Keratinocyte (primary cell): ENCODE data around the gene GUCA2A. TPM values are rescaled to one million over a fixed set of nuclear protein-coding genes. Genes with fewer than 3 reads are reported as not detected.

ENCODE experiments used
- DNase-seq: peaks from one replicate; pipeline ENCODE4 v3.0.0-alpha.2; 2011; ENCODE audit warnings: low read depth, missing footprints, low spot score
- FAIRE-seq: peaks from 2 replicates; lab custom pipeline; 2011; peaks lifted over from hg19 to GRCh38; lab: Jason Lieb, UNC
- H2AFZ ChIP-seq: 2 replicates; pipeline ENCODE4 v1.6.0; 2012; ENCODE audit warnings: low read length, control low read depth, inconsistent platforms; ENCODE audit not compliant: control insufficient read depth
- H3K27ac ChIP-seq: 2 replicates; pipeline ENCODE4 v1.5.1; 2011; ENCODE audit warnings: low read length; ENCODE audit not compliant: control insufficient read depth, insufficient read depth
- H3K27me3 ChIP-seq: 3 replicates; pipeline ENCODE4 v1.6.0; 2011; ENCODE audit warnings: low read length; ENCODE audit not compliant: control insufficient read depth, insufficient read depth; ENCODE audit errors: extremely low read depth
- H3K36me3 ChIP-seq, 2 experiments: 2 replicates in 1 of 2; 3 replicates in 1 of 2; pipeline ENCODE4 v1.5.1; 2011; ENCODE audit warnings: low read length in 2 of 2, mild to moderate bottlenecking in 1 of 2; ENCODE audit not compliant: control insufficient read depth in 2 of 2, insufficient read depth in 2 of 2; ENCODE audit errors: extremely low read depth in 1 of 2
- H3K4me1 ChIP-seq: 3 replicates; pipeline ENCODE4 v1.5.1; 2011; ENCODE audit warnings: low read length; ENCODE audit not compliant: control insufficient read depth, insufficient read depth; ENCODE audit errors: extremely low read depth
- H3K4me2 ChIP-seq: 3 replicates; pipeline ENCODE4 v1.6.0; 2011; ENCODE audit warnings: low read depth, low read length; ENCODE audit not compliant: control insufficient read depth, insufficient read depth; ENCODE audit errors: extremely low read depth
- H3K4me3 ChIP-seq, 3 experiments: fragments of 200-600 bp in 1 of 3; sonication (generic) in 1 of 3; 2 replicates in 2 of 3; 3 replicates in 1 of 3; pipeline ENCODE4 v1.5.1; 2011 to 2016; ENCODE audit warnings: low read length in 3 of 3, mild to moderate bottlenecking in 3 of 3, control low read depth in 2 of 3, inconsistent platforms in 1 of 3, low read depth in 1 of 3, mixed read lengths in 1 of 3, mixed run types in 1 of 3, moderate library complexity in 1 of 3; ENCODE audit not compliant: control insufficient read depth in 2 of 3, insufficient read depth in 2 of 3; ENCODE audit errors: extremely low read depth in 1 of 3
- H3K79me2 ChIP-seq: 2 replicates; pipeline ENCODE4 v1.6.0; 2012; ENCODE audit warnings: low read length; ENCODE audit not compliant: control insufficient read depth, insufficient read depth
- H3K9ac ChIP-seq: 3 replicates; pipeline ENCODE4 v1.6.0; 2011; ENCODE audit warnings: low read length; ENCODE audit not compliant: control insufficient read depth, insufficient read depth; ENCODE audit errors: extremely low read depth
- H3K9me1 ChIP-seq: 3 replicates; pipeline ENCODE4 v1.6.0; 2011; ENCODE audit warnings: low read length; ENCODE audit not compliant: control insufficient read depth, insufficient read depth; ENCODE audit errors: extremely low read depth
- H3K9me3 ChIP-seq: 2 replicates; pipeline ENCODE4 v1.5.1; 2012; ENCODE audit warnings: low read depth, low read length; ENCODE audit not compliant: control insufficient read depth
- H4K20me1 ChIP-seq: 3 replicates; pipeline ENCODE4 v1.6.0; 2011; ENCODE audit warnings: low read length; ENCODE audit not compliant: control insufficient read depth, insufficient read depth; ENCODE audit errors: extremely low read depth
- EZH2 ChIP-seq: IDR thresholded peaks from one replicate; pipeline ENCODE4 v1.6.1; 2012; ENCODE audit warnings: inconsistent platforms, mild to moderate bottlenecking, low read length, moderate library complexity
- dilution Hi-C: fragments of 300-500 bp; cut with MboI; formaldehyde crosslinking; loops from one replicate; pipeline ENCODE4 v1.7.0; 2020; ENCODE audit warnings: low sequenced_read_pairs; ENCODE audit not compliant: extremely low pct_ligation_motif_present
- polyA plus RNA-seq, 5 experiments: library from polyadenylated mRNA; depleted of rRNA in 3 of 5; stranded (reverse) in 3 of 5; stranded (forward) in 1 of 5; unstranded in 1 of 5; fragments of >200 nt; gene quantifications; 1 replicate in 1 of 5; 2 replicates in 3 of 5; 3 replicates in 1 of 5; pipeline versions ENCODE4 v1.2.1 to v1.2.3, GENCODE V29; 2011 to 2012; ENCODE audit warnings: missing spikeins in 2 of 5, low read depth in 1 of 5, low replicate concordance in 1 of 5
- TF ChIP-seq, protein P1 (sequence below), 3 experiments: IDR thresholded peaks in 1 of 3; conservative IDR thresholded peaks in 1 of 3; optimal IDR thresholded peaks in 1 of 3; 2 replicates in 2 of 3; 3 replicates in 1 of 3; pipeline versions ENCODE3 to v1.5.1; 2011; ENCODE audit warnings: low read length in 3 of 3, mild to moderate bottlenecking in 3 of 3, moderate library complexity in 2 of 3, control low read depth in 1 of 3, inconsistent platforms in 1 of 3; ENCODE audit not compliant: insufficient read depth in 2 of 3; ENCODE audit errors: extremely low read depth in 1 of 3

GUCA2A gene
- polyA plus RNA-seq, 1 donor (not counting 4 experiments of a cell fraction or from before 2014, with no cell fraction given): not detected

DNA sequence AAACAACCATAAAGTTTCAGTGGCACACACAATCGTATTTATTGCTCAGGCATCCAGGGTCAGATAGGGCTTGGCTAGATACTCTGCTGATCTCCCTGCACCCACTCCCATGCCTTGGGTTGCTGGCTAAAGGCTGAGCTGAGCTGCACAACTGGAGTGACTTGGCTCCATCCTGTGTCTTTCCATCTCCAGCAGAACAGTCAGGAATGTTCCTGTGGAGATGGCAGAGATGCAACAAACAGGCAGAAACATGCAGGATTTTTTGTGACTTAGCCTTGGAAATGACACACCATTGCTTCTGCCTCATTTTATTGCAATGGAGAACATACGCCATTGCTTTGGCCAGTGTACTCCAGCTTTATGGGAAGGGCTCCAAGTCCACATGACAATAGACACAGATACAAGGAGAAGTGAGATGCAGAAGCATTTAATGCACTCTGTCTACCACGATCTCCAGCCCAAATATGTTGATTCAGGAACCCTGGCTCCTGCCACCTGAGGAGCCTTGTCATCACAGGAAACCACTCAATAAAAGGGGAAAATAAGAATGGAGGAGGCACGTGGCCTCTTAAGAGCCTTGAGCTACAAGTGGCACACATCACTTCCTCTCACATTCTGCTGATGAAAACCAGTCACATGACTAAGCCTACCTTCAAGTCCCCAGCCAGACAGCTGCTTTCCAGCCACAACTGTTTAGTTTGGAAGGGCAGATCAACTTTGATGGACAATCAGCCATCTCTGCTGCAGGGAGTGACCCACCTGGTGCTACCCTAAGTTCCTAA is 21.5 kb downstream of the GUCA2A start:
- Histone ChIP-seq H3K4me1 (peaks cover 21% of the 10 kb centered on the region), H3K4me3 (no peak overlapping the region), H3K27me3 (peaks cover under 1% of the 10 kb centered on the region), H3K4me2 (peak overlapping the region; percentile 17), H3K79me2 (no peaks in the 10 kb centered on the region), H3K9ac (no peak overlapping the region), H3K9me3 (no peaks in the 10 kb centered on the region), H3K9me1 (no peaks in the 10 kb centered on the region), H4K20me1 (no peaks in the 10 kb centered on the region), H3K27ac (no peak overlapping the region), H2AFZ (no peak overlapping the region), H3K36me3 (no peaks in the 10 kb centered on the region)
- TF ChIP-seq, protein P1, sequence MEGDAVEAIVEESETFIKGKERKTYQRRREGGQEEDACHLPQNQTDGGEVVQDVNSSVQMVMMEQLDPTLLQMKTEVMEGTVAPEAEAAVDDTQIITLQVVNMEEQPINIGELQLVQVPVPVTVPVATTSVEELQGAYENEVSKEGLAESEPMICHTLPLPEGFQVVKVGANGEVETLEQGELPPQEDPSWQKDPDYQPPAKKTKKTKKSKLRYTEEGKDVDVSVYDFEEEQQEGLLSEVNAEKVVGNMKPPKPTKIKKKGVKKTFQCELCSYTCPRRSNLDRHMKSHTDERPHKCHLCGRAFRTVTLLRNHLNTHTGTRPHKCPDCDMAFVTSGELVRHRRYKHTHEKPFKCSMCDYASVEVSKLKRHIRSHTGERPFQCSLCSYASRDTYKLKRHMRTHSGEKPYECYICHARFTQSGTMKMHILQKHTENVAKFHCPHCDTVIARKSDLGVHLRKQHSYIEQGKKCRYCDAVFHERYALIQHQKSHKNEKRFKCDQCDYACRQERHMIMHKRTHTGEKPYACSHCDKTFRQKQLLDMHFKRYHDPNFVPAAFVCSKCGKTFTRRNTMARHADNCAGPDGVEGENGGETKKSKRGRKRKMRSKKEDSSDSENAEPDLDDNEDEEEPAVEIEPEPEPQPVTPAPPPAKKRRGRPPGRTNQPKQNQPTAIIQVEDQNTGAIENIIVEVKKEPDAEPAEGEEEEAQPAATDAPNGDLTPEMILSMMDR (optimal IDR thresholded peaks at IDR 0.05 in 1 of 3, IDR thresholded peaks at IDR 0.05 in 1 of 3, conservative IDR thresholded peaks at IDR 0.05 in 1 of 3; ENCODE audit: extremely low read depth in 1 of 3, insufficient read depth in 2 of 3, low read length in 3 of 3): peak in 1 of 3 experiments; percentile 51
- TF ChIP-seq EZH2: no peak
- DNase-seq: peak; percentile 36
- dilution Hi-C loops: no loop called here
- FAIRE-seq: peak; percentile 87

DNA sequence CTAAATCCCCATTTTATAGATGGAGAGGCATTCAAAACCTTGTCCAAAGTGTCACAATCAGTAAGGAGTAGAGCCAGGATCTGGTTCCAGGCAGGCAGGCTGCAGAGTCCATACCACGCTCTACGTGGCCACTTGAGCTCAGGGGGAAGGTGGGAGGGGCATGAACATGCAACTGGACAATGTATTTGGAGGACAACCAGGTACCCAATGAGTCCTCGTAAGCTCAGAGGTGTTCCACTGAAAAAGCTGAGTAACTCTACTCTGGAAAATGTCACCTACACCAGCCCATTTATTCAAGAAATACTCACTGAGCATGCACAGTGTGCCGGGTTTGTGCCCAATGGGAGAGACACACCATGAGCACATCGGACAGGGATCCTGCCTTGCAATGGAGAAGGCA is 22.6 kb downstream of the GUCA2A start:
- peaks cover 21% of the 10 kb centered on the region for H3K4me1 ChIP-seq
- no peak overlapping the region for H3K9ac ChIP-seq
- FAIRE-seq (no peak), DNase-seq (no peak)
- H3K27me3 ChIP-seq: peaks cover 10% of the 10 kb centered on the region
- no peaks in the 10 kb centered on the region for H4K20me1 ChIP-seq
- TF ChIP-seq, protein P1 (optimal IDR thresholded peaks at IDR 0.05 in 1 of 3, IDR thresholded peaks at IDR 0.05 in 1 of 3, conservative IDR thresholded peaks at IDR 0.05 in 1 of 3; ENCODE audit: extremely low read depth in 1 of 3, insufficient read depth in 2 of 3, low read length in 3 of 3): no peak
- TF ChIP-seq EZH2: no peak
- H3K4me2 ChIP-seq: no peak overlapping the region
- no peaks in the 10 kb centered on the region for H3K79me2 ChIP-seq
- H2AFZ ChIP-seq: no peak overlapping the region
- H3K4me3 ChIP-seq: no peak overlapping the region
- H3K9me3 ChIP-seq: no peaks in the 10 kb centered on the region
- H3K9me1 ChIP-seq: no peaks in the 10 kb centered on the region
- H3K36me3 ChIP-seq: no peaks in the 10 kb centered on the region
- H3K27ac ChIP-seq: no peak overlapping the region
- dilution Hi-C loops: no loop called here
